Trophoblast cell (in vitro differentiated cells and primary cell): Measurements from ENCODE around the gene TBC1D5.

Source experiments
- DNase-seq, 2 donors: peaks; one replicate each; pipeline ENCODE4 v3.0.0-alpha.2; 2016
- H2AFZ ChIP-seq: 2 replicates; pipeline ENCODE4 v1.6.1; 2013; ENCODE audit warnings: low read length, moderate library complexity, mild to moderate bottlenecking; ENCODE audit not compliant: insufficient read depth, poor library complexity
- H2AK5ac ChIP-seq: 2 replicates; pipeline ENCODE4 v1.6.1; 2013; ENCODE audit warnings: mild to moderate bottlenecking, low read length
- H2BK120ac ChIP-seq: 2 replicates; pipeline ENCODE4 v1.6.1; 2013; ENCODE audit warnings: low read length, mild to moderate bottlenecking, moderate library complexity; ENCODE audit not compliant: insufficient read depth, poor library complexity
- H2BK12ac ChIP-seq: 2 replicates; pipeline ENCODE4 v1.6.1; 2013; ENCODE audit warnings: mild to moderate bottlenecking, low read length, moderate library complexity
- H2BK5ac ChIP-seq: 2 replicates; pipeline ENCODE4 v1.6.1; 2013; ENCODE audit warnings: low read length, low read depth, moderate library complexity, mild to moderate bottlenecking; ENCODE audit not compliant: poor library complexity
- H3K14ac ChIP-seq: 2 replicates; pipeline ENCODE4 v1.6.1; 2013; ENCODE audit warnings: mild to moderate bottlenecking, low read length
- H3K18ac ChIP-seq: 2 replicates; pipeline ENCODE4 v1.6.1; 2013; ENCODE audit warnings: mild to moderate bottlenecking, low read length
- H3K23ac ChIP-seq: 2 replicates; pipeline ENCODE4 v1.6.1; 2013; ENCODE audit warnings: low read length
- H3K27ac ChIP-seq: 2 replicates; pipeline ENCODE4 v1.5.1; 2013; ENCODE audit warnings: low read depth, mild to moderate bottlenecking, inconsistent platforms, low read length, moderate library complexity
- H3K27me3 ChIP-seq: 2 replicates; pipeline ENCODE4 v1.6.1; 2013; ENCODE audit warnings: inconsistent platforms, mild to moderate bottlenecking, low read length, moderate library complexity; ENCODE audit not compliant: insufficient read depth
- H3K36me3 ChIP-seq, 2 experiments: 1 replicate in 1 of 2; 2 replicates in 1 of 2; pipeline ENCODE4 v1.6.1; 2013; ENCODE audit warnings: low read length in 2 of 2, mild to moderate bottlenecking in 2 of 2, moderate library complexity in 1 of 2; ENCODE audit not compliant: insufficient read depth in 2 of 2, control insufficient read depth in 1 of 2
- H3K4ac ChIP-seq: 2 replicates; pipeline ENCODE4 v1.6.1; 2013; ENCODE audit warnings: low read depth, mild to moderate bottlenecking, low read length, moderate library complexity
- H3K4me1 ChIP-seq, 2 experiments: 1 replicate in 1 of 2; 2 replicates in 1 of 2; pipeline ENCODE4 v1.6.1; 2013; ENCODE audit warnings: low read length in 2 of 2, mild to moderate bottlenecking in 2 of 2, moderate library complexity in 1 of 2; ENCODE audit not compliant: insufficient read depth in 2 of 2, control insufficient read depth in 1 of 2
- H3K4me2 ChIP-seq: 2 replicates; pipeline ENCODE4 v1.6.1; 2013; ENCODE audit warnings: inconsistent platforms, mild to moderate bottlenecking, low read length, moderate library complexity
- H3K4me3 ChIP-seq: 2 replicates; pipeline ENCODE4 v1.5.1; 2013; ENCODE audit warnings: mild to moderate bottlenecking, low read depth, low read length, inconsistent platforms
- H3K79me1 ChIP-seq: one replicate; pipeline ENCODE4 v1.6.1; 2013; ENCODE audit warnings: low read length
- H3K79me2 ChIP-seq: 2 replicates; pipeline ENCODE4 v1.6.1; 2013; ENCODE audit warnings: low read length, mild to moderate bottlenecking; ENCODE audit not compliant: control insufficient read depth, insufficient read depth, poor library complexity
- H3K9ac ChIP-seq: 2 replicates; pipeline ENCODE4 v1.6.1; 2013; ENCODE audit warnings: mild to moderate bottlenecking, low read length
- H3K9me3 ChIP-seq: 2 replicates; pipeline ENCODE4 v1.6.1; 2013; ENCODE audit warnings: low read depth, mild to moderate bottlenecking, control low read depth, inconsistent platforms, low read length; ENCODE audit not compliant: insufficient read depth
- H4K12ac ChIP-seq: 2 replicates; pipeline ENCODE4 v1.6.1; 2013; ENCODE audit warnings: low read depth, mild to moderate bottlenecking, low read length, moderate library complexity
- H4K8ac ChIP-seq: 2 replicates; pipeline ENCODE4 v1.6.1; 2013; ENCODE audit warnings: low read depth, mild to moderate bottlenecking, low read length, moderate library complexity
- H4K91ac ChIP-seq: one replicate; pipeline ENCODE4 v1.6.1; 2013; ENCODE audit warnings: low read depth, mild to moderate bottlenecking, low read length, moderate library complexity
- WGBS: extraction: QIAGEN DNeasy Blood & Tissue Kit; methylation state at CpG from one replicate; pipeline ENCODE4 v1.1.7; 2013; ENCODE audit warnings: missing lambda C conversion rate; ENCODE audit not compliant: insufficient read length, insufficient coverage; ENCODE audit errors: extremely low coverage; 5-methylcytosine and 5-hydroxymethylcytosine counted together

TBC1D5 gene

DNA sequence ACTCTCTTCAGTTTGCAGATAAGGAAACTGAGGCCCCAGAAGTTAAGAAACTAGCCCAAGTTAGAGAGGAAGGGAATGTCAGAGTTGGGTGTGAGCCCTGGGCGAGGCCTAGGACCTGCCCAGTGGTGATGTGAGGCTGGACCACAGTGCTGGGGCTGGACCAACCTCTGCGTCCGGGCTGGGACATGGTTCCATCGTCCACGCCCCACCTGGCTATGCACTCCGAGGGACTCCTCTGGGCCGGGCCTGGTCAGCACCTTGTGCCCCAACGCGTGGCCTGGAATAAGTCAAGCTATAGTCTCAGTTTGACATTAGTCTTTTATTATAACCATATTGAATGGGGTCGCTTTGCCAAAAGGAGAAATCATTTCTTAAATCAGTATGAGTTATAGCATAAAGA lies 585.6 kb downstream of the TBC1D5 start:
- no peak overlapping the region for H2BK5ac ChIP-seq
- no peak overlapping the region for H3K23ac ChIP-seq
- WGBS, result no CpG with 5 or more reads among the region's 10 CpGs
- no peak overlapping the region for H3K4me3 ChIP-seq
- no peak overlapping the region for H4K91ac ChIP-seq
- H3K4me2 ChIP-seq, result no peak overlapping the region
- H2BK120ac ChIP-seq, result no peak overlapping the region
- H3K36me3 ChIP-seq, result peaks cover 7 to 13% of the 10 kb centered on the region in 2 experiments
- no peak overlapping the region for H4K8ac ChIP-seq
- H3K4ac ChIP-seq, result no peak overlapping the region
- H3K14ac ChIP-seq, result no peak overlapping the region
- no peak overlapping the region for H2AK5ac ChIP-seq
- H4K12ac ChIP-seq, result no peak overlapping the region
- DNase-seq, result no peak
- H3K79me1 ChIP-seq, result no peaks in the 10 kb centered on the region
- H3K18ac ChIP-seq, result no peak overlapping the region
- H3K79me2 ChIP-seq, result no peaks in the 10 kb centered on the region
- H3K4me1 ChIP-seq, result no peaks in the 10 kb centered on the region
- H3K9ac ChIP-seq, result no peak overlapping the region
- no peak overlapping the region for H2BK12ac ChIP-seq
- peaks cover 3% of the 10 kb centered on the region for H3K9me3 ChIP-seq
- H2AFZ ChIP-seq, result no peak overlapping the region
- no peak overlapping the region for H3K27ac ChIP-seq
- H3K27me3 ChIP-seq, result no peaks in the 10 kb centered on the region

- Histone ChIP-seq H3K23ac (no peak overlapping the region), H2AFZ (no peak overlapping the region), H3K4me3 (no peak overlapping the region), H4K8ac (no peak overlapping the region), H2BK5ac (no peak overlapping the region), H3K4ac (no peak overlapping the region), H3K14ac (no peak overlapping the region), H3K9me3 (peaks cover 3% of the 10 kb centered on the region), H3K79me1 (no peaks in the 10 kb centered on the region), H4K91ac (no peak overlapping the region), H3K18ac (no peak overlapping the region), H3K4me2 (no peak overlapping the region), H2BK120ac (no peak overlapping the region), H4K12ac (no peak overlapping the region), H3K9ac (no peak overlapping the region), H3K27ac (no peak overlapping the region), H3K79me2 (no peaks in the 10 kb centered on the region), H3K27me3 (no peaks in the 10 kb centered on the region), H3K36me3 (peaks cover 7 to 13% of the 10 kb centered on the region in 2 experiments), H3K4me1 (no peaks in the 10 kb centered on the region), H2BK12ac (no peak overlapping the region), H2AK5ac (no peak overlapping the region)
- WGBS, result no CpG with 5 or more reads among the region's 1 CpG
- no peak for DNase-seq
Observed at GRCh38 chr3:17155951-17156350, 586.5 kb downstream of the TBC1D5 start.

- no peak overlapping the region for H4K91ac ChIP-seq
- DNase-seq, result no peak
- H3K23ac ChIP-seq, result no peak overlapping the region
- no peak overlapping the region for H3K4ac ChIP-seq
- H3K18ac ChIP-seq, result no peak overlapping the region
- no peak overlapping the region for H3K4me3 ChIP-seq
- no peak overlapping the region for H2AK5ac ChIP-seq
- H3K9ac ChIP-seq, result no peak overlapping the region
- no peaks in the 10 kb centered on the region for H3K79me2 ChIP-seq
- no peak overlapping the region for H2BK12ac ChIP-seq
- no CpG with 5 or more reads among the region's 10 CpGs for WGBS
- peaks cover 3 to 11% of the 10 kb centered on the region in 2 experiments for H3K36me3 ChIP-seq
- H3K27ac ChIP-seq, result no peak overlapping the region
- no peak overlapping the region for H2BK120ac ChIP-seq
- no peak overlapping the region for H3K14ac ChIP-seq
- H3K79me1 ChIP-seq, result no peaks in the 10 kb centered on the region
- peaks cover 3% of the 10 kb centered on the region for H3K9me3 ChIP-seq
- H3K4me2 ChIP-seq, result no peak overlapping the region
- no peaks in the 10 kb centered on the region for H3K4me1 ChIP-seq
- no peak overlapping the region for H2BK5ac ChIP-seq
- H4K8ac ChIP-seq, result no peak overlapping the region
- no peak overlapping the region for H4K12ac ChIP-seq
- no peak overlapping the region for H2AFZ ChIP-seq
- no peaks in the 10 kb centered on the region for H3K27me3 ChIP-seq
Observed at GRCh38 chr3:17154941-17155340, 587.5 kb downstream of the TBC1D5 start.

DNA sequence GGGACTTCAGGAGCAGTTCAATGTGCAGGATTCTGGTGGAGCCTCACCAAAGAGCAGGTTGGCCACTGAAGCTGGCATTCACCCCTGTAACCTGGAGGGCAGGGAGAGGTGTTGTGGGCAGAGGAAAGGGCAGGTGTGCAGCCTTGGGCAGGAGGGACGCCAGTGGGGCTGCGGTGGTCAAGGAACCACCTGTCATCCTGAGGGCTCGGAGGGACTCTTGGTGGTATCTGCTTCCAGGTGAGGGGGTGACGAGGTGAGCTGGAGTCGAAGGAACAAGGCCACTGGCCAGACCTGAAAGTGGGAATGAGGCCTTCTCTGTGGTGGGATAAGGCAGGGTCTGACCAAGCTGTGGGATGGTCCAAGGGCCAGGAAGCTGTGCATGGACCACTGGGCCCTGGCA lies 588.2 kb downstream of the TBC1D5 start:
- Histone ChIP-seq H2BK12ac (no peak overlapping the region), H3K9me3 (peaks cover 3% of the 10 kb centered on the region), H3K27me3 (no peaks in the 10 kb centered on the region), H2BK5ac (no peak overlapping the region), H3K4me1 (no peaks in the 10 kb centered on the region), H2BK120ac (no peak overlapping the region), H3K18ac (no peak overlapping the region), H4K12ac (no peak overlapping the region), H3K14ac (no peak overlapping the region), H4K8ac (no peak overlapping the region), H3K4ac (no peak overlapping the region), H3K79me2 (no peaks in the 10 kb centered on the region), H3K4me2 (no peak overlapping the region), H3K79me1 (no peaks in the 10 kb centered on the region), H3K4me3 (no peak overlapping the region), H4K91ac (no peak overlapping the region), H2AK5ac (no peak overlapping the region), H2AFZ (no peak overlapping the region), H3K9ac (no peak overlapping the region), H3K23ac (no peak overlapping the region), H3K36me3 (peaks cover 3 to 7% of the 10 kb centered on the region in 2 experiments), H3K27ac (no peak overlapping the region)
- no peak for DNase-seq
- no CpG with 5 or more reads among the region's 5 CpGs for WGBS
